H1 (cell line): ENCODE measurements around the gene KIF15. TPM values are rescaled to one million over a fixed set of nuclear protein-coding genes. Genes with fewer than 3 reads are reported as not detected.

Source experiments
- CTCF ChIA-PET: fragments of 300-600 bp; sonication (Branson Sonifier 250); formaldehyde crosslinking; loops from one replicate; lab custom pipeline; 2021; ENCODE audit not compliant: partially characterized antibody; lab: Charles Lee
- POLR2A ChIA-PET: fragments of 300-600 bp; sonication (Branson Sonifier 250); formaldehyde crosslinking; loops from one replicate; lab custom pipeline; 2021; ENCODE audit warnings: inconsistent platforms; ENCODE audit not compliant: partially characterized antibody; lab: Charles Lee
- DNase-seq, 2 experiments: peaks; one replicate each; pipeline versions ENCODE4 v3.0.0 to v3.0.0-alpha.2; 2010 to 2022; ENCODE audit warnings: low spot score in 2 of 2, low read depth in 1 of 2, mixed read lengths in 1 of 2
- FAIRE-seq: peaks from 2 replicates; lab custom pipeline; 2011; peaks lifted over from hg19 to GRCh38; lab: Jason Lieb, UNC
- H2AFZ ChIP-seq: 2 replicates; pipeline ENCODE4 v1.8.1; 2012; ENCODE audit warnings: low read length, inconsistent platforms
- H2AK5ac ChIP-seq: 2 replicates; pipeline ENCODE4 v1.6.1; 2013; ENCODE audit warnings: low read depth, low read length
- H2BK120ac ChIP-seq: replicated peaks from 2 replicates; pipeline ENCODE3; 2013; ENCODE audit warnings: low read depth, low read length, inconsistent platforms
- H2BK12ac ChIP-seq: 2 replicates; pipeline ENCODE4 v1.6.1; 2013; ENCODE audit warnings: low read depth, low read length
- H2BK15ac ChIP-seq: 2 replicates; pipeline ENCODE4 v1.6.1; 2013; ENCODE audit warnings: low read length
- H2BK20ac ChIP-seq: 2 replicates; pipeline ENCODE4 v1.6.1; 2013; ENCODE audit warnings: low read length
- H2BK5ac ChIP-seq: 2 replicates; pipeline ENCODE4 v1.6.1; 2013; ENCODE audit warnings: low read depth, low read length
- H3K14ac ChIP-seq: 2 replicates; pipeline ENCODE4 v1.6.1; 2013; ENCODE audit warnings: inconsistent platforms; ENCODE audit not compliant: insufficient read length
- H3K18ac ChIP-seq: 2 replicates; pipeline ENCODE4 v1.6.1; 2013; ENCODE audit warnings: low read length; ENCODE audit errors: extremely low read depth
- H3K23ac ChIP-seq: 2 replicates; pipeline ENCODE4 v1.6.1; 2013; ENCODE audit warnings: inconsistent platforms; ENCODE audit not compliant: insufficient read length
- H3K23me2 ChIP-seq: 2 replicates; pipeline ENCODE4 v1.6.1; 2013; ENCODE audit warnings: low read depth, low read length
- H3K27ac ChIP-seq: 2 replicates; pipeline ENCODE4 v1.6.1; 2011; ENCODE audit warnings: low read depth, low read length, inconsistent platforms
- H3K27me3 ChIP-seq, 4 experiments: replicated peaks in 1 of 4; 1 replicate in 1 of 4; 2 replicates in 3 of 4; pipeline versions ENCODE4 v1.6.1 to v1.8.1; 2011 to 2013; ENCODE audit warnings: low read length in 3 of 4, mild to moderate bottlenecking in 3 of 4, inconsistent platforms in 2 of 4, mixed read lengths in 2 of 4, moderate library complexity in 1 of 4; ENCODE audit not compliant: control insufficient read depth in 3 of 4, insufficient read depth in 3 of 4; ENCODE audit errors: extremely low read depth in 1 of 4
- H3K36me3 ChIP-seq, 4 experiments: 2 replicates each; pipeline versions ENCODE4 v1.6.1 to v1.8.1; 2011 to 2013; ENCODE audit warnings: mild to moderate bottlenecking in 4 of 4, low read length in 3 of 4, moderate library complexity in 2 of 4, control low read depth in 1 of 4, inconsistent platforms in 1 of 4; ENCODE audit not compliant: insufficient read depth in 4 of 4, control insufficient read depth in 2 of 4
- H3K4ac ChIP-seq: replicated peaks from 2 replicates; pipeline ENCODE3; 2013; ENCODE audit warnings: low read length, low read depth, mixed read lengths, inconsistent platforms; ENCODE audit not compliant: insufficient read length
- H3K4me1 ChIP-seq, 4 experiments: replicated peaks in 1 of 4; 1 replicate in 1 of 4; 2 replicates in 3 of 4; pipeline versions ENCODE4 v1.6.1 to v1.8.1; 2011 to 2013; ENCODE audit warnings: low read length in 3 of 4, inconsistent platforms in 2 of 4, mixed read lengths in 1 of 4; ENCODE audit not compliant: insufficient read depth in 4 of 4, control insufficient read depth in 3 of 4
- H3K4me2 ChIP-seq, 2 experiments: 2 replicates each; pipeline versions ENCODE4 v1.6.1 to v1.8.1; 2011 to 2013; ENCODE audit warnings: low read depth in 2 of 2, low read length in 2 of 2, control low read depth in 1 of 2, inconsistent platforms in 1 of 2, mild to moderate bottlenecking in 1 of 2; ENCODE audit not compliant: insufficient read depth in 1 of 2
- H3K4me3 ChIP-seq, 4 experiments: fragments of 200-600, 300-600 bp in 1 of 4; sonication (generic), shearing (Covaris generic), sonication (Bioruptor Twin) in 1 of 4; 2 replicates each; pipeline versions ENCODE4 v1.5.1 to v1.8.1; 2011 to 2016; ENCODE audit warnings: low read length in 4 of 4, low read depth in 3 of 4, control low read depth in 2 of 4, inconsistent platforms in 2 of 4, mild to moderate bottlenecking in 2 of 4, mixed read lengths in 1 of 4, moderate library complexity in 1 of 4; ENCODE audit not compliant: insufficient read depth in 2 of 4; ENCODE audit errors: extremely low read depth in 1 of 4
- H3K56ac ChIP-seq: replicated peaks from 2 replicates; pipeline ENCODE3; 2013; ENCODE audit warnings: low read depth, mild to moderate bottlenecking, mixed read lengths, low read length, inconsistent platforms; ENCODE audit not compliant: insufficient read length
- H3K79me1 ChIP-seq: 2 replicates; pipeline ENCODE4 v1.6.1; 2013; ENCODE audit warnings: low read depth, low read length, control low read depth
- H3K79me2 ChIP-seq, 2 experiments: 2 replicates each; pipeline versions ENCODE4 v1.6.1 to v1.8.1; 2012 to 2013; ENCODE audit warnings: low read length in 2 of 2, mild to moderate bottlenecking in 2 of 2, inconsistent platforms in 1 of 2; ENCODE audit not compliant: insufficient read depth in 2 of 2, control insufficient read depth in 1 of 2
- H3K9ac ChIP-seq, 4 experiments: replicated peaks in 1 of 4; 1 replicate in 1 of 4; 2 replicates in 3 of 4; pipeline versions ENCODE4 v1.6.1 to v1.8.1; 2011 to 2013; ENCODE audit warnings: low read depth in 3 of 4, low read length in 3 of 4, control low read depth in 2 of 4, mild to moderate bottlenecking in 2 of 4, moderate library complexity in 2 of 4, inconsistent platforms in 1 of 4; ENCODE audit errors: extremely low read depth in 1 of 4
- H3K9me3 ChIP-seq, 2 experiments: 2 replicates each; pipeline versions ENCODE4 v1.6.1 to v1.8.1; 2012 to 2013; ENCODE audit warnings: mild to moderate bottlenecking in 2 of 2, moderate library complexity in 2 of 2, control low read depth in 1 of 2, inconsistent platforms in 1 of 2, low read depth in 1 of 2, low read length in 1 of 2, mixed read lengths in 1 of 2; ENCODE audit not compliant: insufficient read depth in 2 of 2
- H4K20me1 ChIP-seq, 2 experiments: replicated peaks in 1 of 2; 2 replicates each; pipeline versions ENCODE3 to v1.8.1; 2011 to 2013; ENCODE audit warnings: inconsistent platforms in 2 of 2, low read length in 2 of 2, mild to moderate bottlenecking in 1 of 2; ENCODE audit not compliant: insufficient read depth in 2 of 2, control insufficient read depth in 1 of 2
- H4K5ac ChIP-seq: 2 replicates; pipeline ENCODE4 v1.6.1; 2013; ENCODE audit warnings: low read length, low read depth, mixed read lengths, inconsistent platforms; ENCODE audit not compliant: insufficient read length
- H4K8ac ChIP-seq: 2 replicates; pipeline ENCODE4 v1.8.0; 2013; ENCODE audit warnings: mild to moderate bottlenecking, moderate library complexity, low read length, inconsistent platforms; ENCODE audit not compliant: insufficient read depth; ENCODE audit errors: extremely low read depth
- H4K91ac ChIP-seq: replicated peaks from 2 replicates; pipeline ENCODE3; 2013; ENCODE audit warnings: low read length, mixed read lengths, inconsistent platforms; ENCODE audit not compliant: insufficient read length
- CEBPB ChIP-seq: IDR thresholded peaks from 2 replicates; pipeline ENCODE4 v1.6.1; 2012; ENCODE audit warnings: low read depth, low read length
- FOSL1 ChIP-seq: IDR thresholded peaks from 2 replicates; pipeline ENCODE4 v1.6.1; 2011; ENCODE audit warnings: mild to moderate bottlenecking, low read depth, low read length, moderate library complexity; ENCODE audit not compliant: insufficient read depth
- HDAC6 ChIP-seq: IDR thresholded peaks from one replicate; pipeline ENCODE4 v1.7.1; 2012; ENCODE audit warnings: low read depth, mild to moderate bottlenecking, inconsistent platforms, low read length, moderate library complexity
- NANOG ChIP-seq: IDR thresholded peaks from 2 replicates; pipeline ENCODE4 v1.6.1; 2011; ENCODE audit warnings: low read length, low read depth, mild to moderate bottlenecking, inconsistent platforms; ENCODE audit not compliant: insufficient read depth, poor library complexity, severe bottlenecking
- RBBP5 ChIP-seq: IDR thresholded peaks from 2 replicates; pipeline ENCODE4 v1.7.1; 2012; ENCODE audit warnings: low read depth, mild to moderate bottlenecking, inconsistent platforms, low read length, moderate library complexity, borderline replicate concordance
- RXRA ChIP-seq: IDR thresholded peaks from 2 replicates; pipeline ENCODE4 v1.6.1; 2011; ENCODE audit warnings: low read depth, mild to moderate bottlenecking, low read length, moderate library complexity; ENCODE audit not compliant: insufficient read depth
- SIX5 ChIP-seq: IDR thresholded peaks from 2 replicates; pipeline ENCODE4 v1.6.1; 2011; ENCODE audit warnings: mild to moderate bottlenecking, low read depth, low read length
- SP4 ChIP-seq: IDR thresholded peaks from 2 replicates; pipeline ENCODE4 v1.6.1; 2012; ENCODE audit warnings: low read length, inconsistent platforms
- WGBS, 2 experiments: shearing (Covaris generic) in 1 of 2; methylation state at CpG; one replicate each; pipeline versions ENCODE4 v1.1.6 to v1.1.7; 2013 to 2015; ENCODE audit warnings: low lambda C conversion rate in 2 of 2, mixed read lengths in 2 of 2, inconsistent platforms in 1 of 2, low coverage in 1 of 2, missing lambda C conversion rate in 1 of 2; ENCODE audit not compliant: insufficient replicate concordance in 2 of 2, insufficient coverage in 1 of 2, insufficient read length in 1 of 2; ENCODE audit errors: extremely low coverage in 1 of 2, missing lambda C conversion rate in 1 of 2; 5-methylcytosine and 5-hydroxymethylcytosine counted together
- polyA plus RNA-seq, 7 experiments: library from polyadenylated mRNA; depleted of rRNA in 3 of 7; stranded (reverse) in 5 of 7; unstranded in 2 of 7; fragments of >200 nt in 5 of 7; fragments of 200-250 nt in 2 of 7; gene quantifications; 1 replicate in 5 of 7; 2 replicates in 1 of 7; 4 replicates in 1 of 7; pipeline versions ENCODE4 v1.2.1 to v1.2.3, GENCODE V29; 2011 to 2013; ENCODE audit warnings: missing spikeins in 2 of 7, mixed read lengths in 2 of 7
- total RNA-seq: library from RNA; stranded (reverse); fragmentation: NEBNext Ultra II Directional; extraction: Animal tissue kit (Norgen Biotek cat#: 25700); gene quantifications from 2 replicates; pipeline ENCODE4 v1.2.1, GENCODE V29; 2021

The KIF15 gene
- total and polyA plus RNA-seq, 2 of the 8 experiments (the other 6 are each of a cell fraction or from before 2014, with no cell fraction given), result 4.2 to 25.5 TPM

GRCh38 chr3:44890852-44891251, 129.3 kb downstream of the KIF15 start:
- H3K56ac ChIP-seq, result no peak overlapping the region
- no peak overlapping the region for H2AK5ac ChIP-seq
- H3K4me1 ChIP-seq, result peaks cover 0 to 5% (median 3%) of the 10 kb centered on the region in 4 experiments; a peak in 3 of 7 replicates
- no peak overlapping the region for H3K27ac ChIP-seq
- no peak overlapping the region; the same call in 1 of the 2 replicates for H2BK15ac ChIP-seq
- H2BK120ac ChIP-seq, result no peak overlapping the region
- POLR2A ChIA-PET, result no interaction called here
- H3K23ac ChIP-seq, result no peak overlapping the region
- H3K4ac ChIP-seq, result no peak overlapping the region
- H3K4me3 ChIP-seq, result no peak overlapping the region
- no peak overlapping the region for H3K4me2 ChIP-seq
- H2BK20ac ChIP-seq, result no peak overlapping the region
- WGBS, 2 experiments, result 83% methylated on average over 3 of the region's 3 CpGs; no CpG with 5 or more reads in 1 of the 2 experiments
- no peak overlapping the region for H2BK5ac ChIP-seq
- no peaks in the 10 kb centered on the region for H3K36me3 ChIP-seq
- no peak overlapping the region for H4K5ac ChIP-seq
- H3K9ac ChIP-seq, result no peak overlapping the region
- CTCF ChIA-PET, result interaction anchor here (1.1 to 4.0 kb wide), 3 partner anchors 16 to 33 kb away, joined by 4 to 31 read pairs (median 5); no protein-coding TSS in a partner anchor
- no peak overlapping the region for H3K14ac ChIP-seq
- DNase-seq (no peak), FAIRE-seq (no peak)
- H2AFZ ChIP-seq, result no peak overlapping the region
- no peaks in the 10 kb centered on the region for H3K79me1 ChIP-seq
- no peak overlapping the region for H4K91ac ChIP-seq
- H3K23me2 ChIP-seq, result no peaks in the 10 kb centered on the region; the same call in 1 of the 2 replicates
- no peak overlapping the region for H3K18ac ChIP-seq
- no peak overlapping the region for H4K8ac ChIP-seq
- no peaks in the 10 kb centered on the region for H3K79me2 ChIP-seq
- no peaks in the 10 kb centered on the region for H3K27me3 ChIP-seq
- H2BK12ac ChIP-seq, result no peak overlapping the region; the same call in 1 of the 2 replicates
- TF ChIP-seq CEBPB (no peak), SIX5 (no peak), SP4 (no peak), RBBP5 (no peak), HDAC6 (no peak), NANOG (no peak), FOSL1 (no peak), RXRA (no peak)
- no peaks in the 10 kb centered on the region for H4K20me1 ChIP-seq
- H3K9me3 ChIP-seq, result no peaks in the 10 kb centered on the region
